Stimulated activated CD4-positive, alpha-beta T cell treated with anti-CD3 and anti-CD28 coated beads, Interleukin-4, amount 100 ng/mL, for 1 hour (primary cell): ENCODE data around the gene EFTUD2.

Experiments used
- DNase-seq: peaks from one replicate; pipeline ENCODE4 v3.0.0-alpha.2; 2020

The EFTUD2 gene

GRCh38 chr17:44925731-44926697, 26.8 kb upstream of the EFTUD2 start:
- DNase-seq: no peak

GRCh38 chr17:44924107-44924544, 24.9 kb upstream of the EFTUD2 start:
- no peak for DNase-seq

- DNase-seq: no peak
Measured at GRCh38 chr17:44922746-44923470, 23.7 kb upstream of the EFTUD2 start.

- no peak for DNase-seq
Measured at GRCh38 chr17:44922136-44922535, 22.9 kb upstream of the EFTUD2 start.

GRCh38 chr17:44921122-44921882, 22.1 kb upstream of the EFTUD2 start:
- DNase-seq: no peak

- no peak for DNase-seq
Measured at GRCh38 chr17:44920565-44920940, 21.3 kb upstream of the EFTUD2 start.

- peak; percentile 54 for DNase-seq
Measured at GRCh38 chr17:44919885-44920564, 20.8 kb upstream of the EFTUD2 start.

- no peak for DNase-seq
Measured at GRCh38 chr17:44919411-44919810, 20.2 kb upstream of the EFTUD2 start.

GRCh38 chr17:44918006-44918405, 18.8 kb upstream of the EFTUD2 start:
- DNase-seq: no peak

GRCh38 chr17:44917456-44917855, 18.2 kb upstream of the EFTUD2 start:
- DNase-seq: no peak

GRCh38 chr17:44916781-44917241, 17.6 kb upstream of the EFTUD2 start:
- no peak for DNase-seq

GRCh38 chr17:44915862-44916780, 16.9 kb upstream of the EFTUD2 start:
- no peak for DNase-seq

GRCh38 chr17:44915321-44915726, 16.1 kb upstream of the EFTUD2 start, which contains the start of gene GFAP:
GFAP (minus strand) TSS chr17:44915500; CDS start chr17:44915486, 14 bp downstream.
- no peak for DNase-seq

- DNase-seq: no peak
Measured at GRCh38 chr17:44914698-44915271, 15.5 kb upstream of the EFTUD2 start.

- no peak for DNase-seq
Measured at GRCh38 chr17:44914148-44914547, 14.9 kb upstream of the EFTUD2 start.

GRCh38 chr17:44913676-44914075, 14.4 kb upstream of the EFTUD2 start:
- DNase-seq: no peak

GRCh38 chr17:44912763-44913544, 13.7 kb upstream of the EFTUD2 start:
- DNase-seq: no peak

GRCh38 chr17:44911133-44912001, 12.1 kb upstream of the EFTUD2 start:
- peak; percentile 55 for DNase-seq
